ENCODE measurements around the gene RNF183. TPM values are rescaled to one million over a fixed set of nuclear protein-coding genes. Genes with fewer than 3 reads are reported as not detected.

The RNF183 gene
- total and polyA plus RNA-seq, 2 donors from 2014 or later: 3.6 to 8.1 TPM

DNA sequence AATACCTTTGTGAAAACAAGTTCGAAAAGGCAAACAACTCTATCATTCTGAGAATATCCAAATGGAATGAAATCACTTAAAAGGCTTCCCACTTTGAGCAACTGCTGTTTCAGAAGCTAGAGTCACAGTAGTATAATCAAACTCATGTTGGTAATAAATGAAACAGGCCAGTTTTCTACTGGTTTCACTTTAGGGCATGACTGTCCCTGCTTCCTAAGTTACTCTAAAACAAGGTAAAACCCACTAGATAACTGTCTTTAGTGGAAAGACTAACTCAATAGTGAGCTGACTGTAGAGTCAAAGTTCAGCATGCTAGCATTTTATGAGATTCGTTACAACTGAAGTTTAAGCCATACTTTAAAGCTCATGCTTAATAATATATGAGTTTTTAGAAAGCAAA, 33.8 kb downstream of the RNF183 start:
- Histone ChIP-seq H3K36me3 (ENCODE audit: control insufficient read depth in 2 of 3, insufficient read depth in 3 of 3, low read length in 3 of 3) (peaks cover 8 to 27% (median 27%) of the 10 kb centered on the region in 3 donors), H3K9ac (ENCODE audit: low read length in 3 of 3) (no peak overlapping the region), H3K27me3 (ENCODE audit: control insufficient read depth, insufficient read depth, low read length) (no peaks in the 10 kb centered on the region), H3K27ac (ENCODE audit: low read depth in 2 of 2, low read length in 2 of 2) (no peak overlapping the region), H3K4me3 (ENCODE audit: low read length in 3 of 3) (no peak overlapping the region), H3K9me3 (ENCODE audit: control insufficient read depth in 2 of 3, insufficient read depth in 1 of 3, low read length in 3 of 3) (no peaks in the 10 kb centered on the region), H3K4me1 (ENCODE audit: control insufficient read depth in 2 of 3, insufficient read depth in 2 of 3, low read depth in 1 of 3, low read length in 3 of 3) (peaks cover 0 to 3% (median 2%) of the 10 kb centered on the region in 3 donors)
- FAIRE-seq: no peak
- intact Hi-C loops (cut with DNase I): no loop called here
- TF ChIP-seq, protein P1, sequence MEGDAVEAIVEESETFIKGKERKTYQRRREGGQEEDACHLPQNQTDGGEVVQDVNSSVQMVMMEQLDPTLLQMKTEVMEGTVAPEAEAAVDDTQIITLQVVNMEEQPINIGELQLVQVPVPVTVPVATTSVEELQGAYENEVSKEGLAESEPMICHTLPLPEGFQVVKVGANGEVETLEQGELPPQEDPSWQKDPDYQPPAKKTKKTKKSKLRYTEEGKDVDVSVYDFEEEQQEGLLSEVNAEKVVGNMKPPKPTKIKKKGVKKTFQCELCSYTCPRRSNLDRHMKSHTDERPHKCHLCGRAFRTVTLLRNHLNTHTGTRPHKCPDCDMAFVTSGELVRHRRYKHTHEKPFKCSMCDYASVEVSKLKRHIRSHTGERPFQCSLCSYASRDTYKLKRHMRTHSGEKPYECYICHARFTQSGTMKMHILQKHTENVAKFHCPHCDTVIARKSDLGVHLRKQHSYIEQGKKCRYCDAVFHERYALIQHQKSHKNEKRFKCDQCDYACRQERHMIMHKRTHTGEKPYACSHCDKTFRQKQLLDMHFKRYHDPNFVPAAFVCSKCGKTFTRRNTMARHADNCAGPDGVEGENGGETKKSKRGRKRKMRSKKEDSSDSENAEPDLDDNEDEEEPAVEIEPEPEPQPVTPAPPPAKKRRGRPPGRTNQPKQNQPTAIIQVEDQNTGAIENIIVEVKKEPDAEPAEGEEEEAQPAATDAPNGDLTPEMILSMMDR (IDR thresholded peaks at IDR 0.05; ENCODE audit: borderline replicate concordance, extremely low read depth, insufficient read depth): no peak
- DNase-seq: no peak

DNA sequence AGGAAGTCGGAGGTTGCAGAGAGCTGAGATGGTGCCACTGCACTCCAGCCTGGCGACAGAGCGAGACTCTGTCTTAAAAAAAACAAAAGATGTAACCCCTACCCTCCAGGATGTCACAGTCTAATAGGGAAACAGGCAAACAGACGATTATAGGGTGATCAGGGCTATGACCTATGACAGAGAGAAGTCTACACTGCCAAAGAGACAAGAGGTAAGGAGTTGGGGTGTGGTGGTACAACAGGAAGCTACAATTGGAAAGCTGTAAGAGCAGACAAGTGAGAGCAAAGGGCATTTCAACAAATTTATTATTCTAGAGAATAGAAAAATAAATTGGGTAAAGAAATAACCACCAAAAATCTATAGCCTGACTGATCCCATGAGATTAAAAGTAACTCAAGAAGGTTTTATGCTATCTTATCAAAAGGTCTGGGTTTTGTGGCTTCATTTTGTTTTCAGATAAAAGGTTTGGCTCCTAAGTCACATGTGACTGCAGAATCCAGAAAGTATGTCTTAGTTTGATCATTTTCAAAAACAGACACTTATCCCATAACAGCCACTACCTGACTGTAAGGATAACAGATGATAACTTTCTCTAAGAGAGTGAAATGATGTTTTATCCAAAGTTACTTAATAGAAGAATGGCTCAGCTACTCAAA, 35.1 kb downstream of the RNF183 start:
- Histone ChIP-seq H3K4me1 (ENCODE audit: control insufficient read depth in 2 of 3, insufficient read depth in 2 of 3, low read depth in 1 of 3, low read length in 3 of 3) (no peaks in the 10 kb centered on the region), H3K9ac (ENCODE audit: low read length in 3 of 3) (no peak overlapping the region), H3K4me3 (ENCODE audit: low read length in 3 of 3) (no peak overlapping the region), H3K9me3 (ENCODE audit: control insufficient read depth in 2 of 3, insufficient read depth in 1 of 3, low read length in 3 of 3) (no peaks in the 10 kb centered on the region), H3K27me3 (ENCODE audit: control insufficient read depth, insufficient read depth, low read length) (no peaks in the 10 kb centered on the region), H3K36me3 (ENCODE audit: control insufficient read depth in 2 of 3, insufficient read depth in 3 of 3, low read length in 3 of 3) (peaks cover 8 to 27% (median 23%) of the 10 kb centered on the region in 3 donors), H3K27ac (ENCODE audit: low read depth in 2 of 2, low read length in 2 of 2) (no peak overlapping the region)
- TF ChIP-seq, protein P1 (IDR thresholded peaks at IDR 0.05; ENCODE audit: borderline replicate concordance, extremely low read depth, insufficient read depth): no peak
- intact Hi-C loops (cut with DNase I): no loop called here
- DNase-seq (no peak), FAIRE-seq (no peak)

DNA sequence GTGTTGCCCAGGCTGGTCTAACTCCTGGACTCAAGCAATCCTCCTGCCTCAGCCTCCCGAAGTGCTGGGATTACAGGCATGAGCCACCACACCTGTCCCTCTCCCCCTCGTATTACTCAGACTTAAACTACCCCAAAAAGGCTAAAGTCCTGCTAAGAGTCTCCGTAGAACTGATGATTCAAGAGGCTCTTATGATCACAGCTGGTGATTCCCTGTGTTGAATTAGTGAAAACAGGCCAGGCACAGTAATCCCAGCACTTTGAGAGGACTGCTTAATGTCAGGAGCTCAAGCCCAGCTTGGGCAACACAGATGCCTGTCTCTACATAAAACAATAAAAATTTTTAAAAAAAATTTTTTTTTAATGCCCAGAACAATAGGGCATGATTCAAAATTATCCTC, 37.0 kb downstream of the RNF183 start:
- no peak for FAIRE-seq
- peaks cover 8 to 20% (median 13%) of the 10 kb centered on the region in 3 donors for H3K36me3 ChIP-seq (ENCODE audit: control insufficient read depth in 2 of 3, insufficient read depth in 3 of 3, low read length in 3 of 3)
- no peak overlapping the region for H3K27ac ChIP-seq (ENCODE audit: low read depth in 2 of 2, low read length in 2 of 2)
- no peak overlapping the region for H3K9ac ChIP-seq (ENCODE audit: low read length in 3 of 3)
- no peak for DNase-seq
- intact Hi-C loops (cut with DNase I): no loop called here
- TF ChIP-seq, protein P1 (IDR thresholded peaks at IDR 0.05; ENCODE audit: borderline replicate concordance, extremely low read depth, insufficient read depth): no peak
- H3K27me3 ChIP-seq (ENCODE audit: control insufficient read depth, insufficient read depth, low read length): no peaks in the 10 kb centered on the region
- no peaks in the 10 kb centered on the region for H3K4me1 ChIP-seq (ENCODE audit: control insufficient read depth in 2 of 3, insufficient read depth in 2 of 3, low read depth in 1 of 3, low read length in 3 of 3)
- H3K4me3 ChIP-seq (ENCODE audit: low read length in 3 of 3): no peak overlapping the region
- no peaks in the 10 kb centered on the region for H3K9me3 ChIP-seq (ENCODE audit: control insufficient read depth in 2 of 3, insufficient read depth in 1 of 3, low read length in 3 of 3)

All from kidney (tissue), 14 donors.